Nephron progenitor cell (in vitro differentiated cells): ENCODE measurements around the gene CNOT6.

Experiments used
- DNase-seq: peaks from one replicate; pipeline ENCODE4 v3.0.0; 2021
- H3K27ac Mint-ChIP-seq: 2 replicates; pipeline ENCODE4 v1.8.0; 2021; ENCODE audit warnings: mild to moderate bottlenecking, moderate library complexity, mixed read lengths
- H3K27me3 Mint-ChIP-seq: 2 replicates; pipeline ENCODE4 v1.8.0; 2021; ENCODE audit warnings: mild to moderate bottlenecking, low read depth, mixed read lengths; ENCODE audit not compliant: poor library complexity
- H3K36me3 Mint-ChIP-seq: 2 replicates; pipeline ENCODE4 v1.8.0; 2021; ENCODE audit warnings: low read depth, mixed read lengths
- H3K4me1 Mint-ChIP-seq: 2 replicates; pipeline ENCODE4 v1.8.0; 2021; ENCODE audit warnings: mixed read lengths
- H3K4me3 Mint-ChIP-seq: 2 replicates; pipeline ENCODE4 v1.8.0; 2021; ENCODE audit warnings: mild to moderate bottlenecking, moderate library complexity, mixed read lengths
- H3K9me3 Mint-ChIP-seq: 2 replicates; pipeline ENCODE4 v1.8.0; 2021; ENCODE audit warnings: mild to moderate bottlenecking, moderate library complexity, mixed read lengths
- CTCF ChIP-seq: fragments of 200-600 bp; sonication (generic); IDR thresholded peaks from 2 replicates; pipeline ENCODE4 v1.5.0; 2021; ENCODE audit warnings: antibody characterized with exemption

Gene CNOT6

GRCh38 chr5:180596115-180596667, 102.0 kb downstream of the CNOT6 start:
- no peak overlapping the region for H3K27ac Mint-ChIP-seq

DNA sequence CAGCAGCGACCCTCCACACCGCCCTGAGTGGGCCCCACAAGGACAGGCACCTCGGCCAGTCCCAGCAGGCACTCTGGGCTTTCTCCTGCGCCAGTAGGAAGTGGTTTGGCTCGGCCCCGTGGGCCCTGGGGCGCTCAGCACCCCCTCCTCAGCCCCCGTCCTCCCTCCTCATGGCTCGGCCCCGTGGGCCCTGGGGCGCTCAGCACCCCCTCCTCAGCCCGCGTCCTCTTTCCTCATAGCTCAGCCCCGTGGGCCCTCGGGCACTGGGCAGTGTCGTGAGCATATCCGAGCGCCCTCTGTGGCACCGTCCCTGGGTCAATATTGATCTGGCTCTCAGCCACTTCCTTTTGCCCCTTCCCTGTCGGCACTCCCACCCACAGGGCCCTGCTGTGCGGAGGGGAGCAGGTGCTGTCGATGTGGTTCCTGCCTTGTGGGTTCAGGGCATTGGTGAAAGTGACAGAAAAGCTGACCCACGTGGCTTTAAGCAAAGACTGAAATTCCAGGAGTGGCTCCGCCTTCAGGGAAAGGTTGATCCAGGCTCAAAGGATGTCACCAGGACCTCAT, 102.6 kb downstream of the CNOT6 start:
- no peaks in the 10 kb centered on the region for H3K36me3 Mint-ChIP-seq
- H3K4me3 Mint-ChIP-seq = no peak overlapping the region
- no peak overlapping the region for H3K27ac Mint-ChIP-seq

More at GRCh38 chr5:180596115-180596667, 102.0 kb downstream of the CNOT6 start:
- H3K4me1 Mint-ChIP-seq = peaks cover 24% of the 10 kb centered on the region
- H3K4me3 Mint-ChIP-seq = no peak overlapping the region
- peaks cover 29% of the 10 kb centered on the region for H3K27me3 Mint-ChIP-seq
- DNase-seq = no peak
- H3K9me3 Mint-ChIP-seq = no peaks in the 10 kb centered on the region
- H3K36me3 Mint-ChIP-seq = no peaks in the 10 kb centered on the region
- no peak for TF ChIP-seq CTCF

GRCh38 chr5:180598316-180598701, 104.1 kb downstream of the CNOT6 start:
- Mint-ChIP-seq H3K4me3 (no peak overlapping the region), H3K27me3 (peaks cover 13% of the 10 kb centered on the region), H3K4me1 (peaks cover 28% of the 10 kb centered on the region), H3K9me3 (no peaks in the 10 kb centered on the region), H3K36me3 (no peaks in the 10 kb centered on the region), H3K27ac (no peak overlapping the region)
- DNase-seq = no peak
- TF ChIP-seq CTCF = no peak

More for the DNA sequence above, 102.6 kb downstream of the CNOT6 start:
- Mint-ChIP-seq H3K4me1 (peaks cover 29% of the 10 kb centered on the region), H3K9me3 (no peaks in the 10 kb centered on the region), H3K27me3 (peaks cover 28% of the 10 kb centered on the region)
- TF ChIP-seq CTCF = no peak
- DNase-seq = no peak

- Mint-ChIP-seq H3K4me1 (peaks cover 29% of the 10 kb centered on the region), H3K36me3 (no peaks in the 10 kb centered on the region), H3K27ac (no peak overlapping the region), H3K9me3 (no peaks in the 10 kb centered on the region), H3K27me3 (peaks cover 6% of the 10 kb centered on the region), H3K4me3 (no peak overlapping the region)
- TF ChIP-seq CTCF = no peak
- no peak for DNase-seq
These were observed 104.8 kb downstream of the CNOT6 start for GRCh38 chr5:180598797-180599589.

- peaks cover 6% of the 10 kb centered on the region for H3K27me3 Mint-ChIP-seq
- TF ChIP-seq CTCF = no peak
- H3K36me3 Mint-ChIP-seq = no peaks in the 10 kb centered on the region
- H3K4me3 Mint-ChIP-seq = no peak overlapping the region
- no peaks in the 10 kb centered on the region for H3K9me3 Mint-ChIP-seq
- no peak for DNase-seq
- no peak overlapping the region for H3K27ac Mint-ChIP-seq
- H3K4me1 Mint-ChIP-seq = peaks cover 34% of the 10 kb centered on the region
These were observed 105.4 kb downstream of the CNOT6 start for GRCh38 chr5:180599590-180599914.
